ENCODE measurements around the gene KAT5.

DNA sequence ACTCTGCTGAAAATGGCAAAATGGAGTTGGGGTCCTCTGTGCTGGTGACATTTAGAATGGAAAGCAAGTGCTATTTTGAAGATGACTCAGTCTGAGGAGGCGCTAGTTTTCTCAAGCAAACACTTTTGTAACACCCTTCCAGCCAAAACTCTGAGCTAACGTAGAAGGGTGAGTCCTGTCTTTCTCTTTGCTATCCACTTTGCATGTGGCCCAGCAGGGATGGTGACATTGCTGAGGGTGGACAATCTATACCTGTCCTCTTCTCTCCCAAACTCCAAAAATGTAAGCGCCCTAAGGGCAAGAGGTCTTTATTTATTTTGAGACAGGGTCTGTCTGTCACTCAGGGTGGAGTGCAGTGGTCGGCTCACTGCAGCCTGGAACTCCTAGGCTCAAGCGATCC, 3.6 kb upstream of the KAT5 start:
- TF ChIP-seq, protein P1, sequence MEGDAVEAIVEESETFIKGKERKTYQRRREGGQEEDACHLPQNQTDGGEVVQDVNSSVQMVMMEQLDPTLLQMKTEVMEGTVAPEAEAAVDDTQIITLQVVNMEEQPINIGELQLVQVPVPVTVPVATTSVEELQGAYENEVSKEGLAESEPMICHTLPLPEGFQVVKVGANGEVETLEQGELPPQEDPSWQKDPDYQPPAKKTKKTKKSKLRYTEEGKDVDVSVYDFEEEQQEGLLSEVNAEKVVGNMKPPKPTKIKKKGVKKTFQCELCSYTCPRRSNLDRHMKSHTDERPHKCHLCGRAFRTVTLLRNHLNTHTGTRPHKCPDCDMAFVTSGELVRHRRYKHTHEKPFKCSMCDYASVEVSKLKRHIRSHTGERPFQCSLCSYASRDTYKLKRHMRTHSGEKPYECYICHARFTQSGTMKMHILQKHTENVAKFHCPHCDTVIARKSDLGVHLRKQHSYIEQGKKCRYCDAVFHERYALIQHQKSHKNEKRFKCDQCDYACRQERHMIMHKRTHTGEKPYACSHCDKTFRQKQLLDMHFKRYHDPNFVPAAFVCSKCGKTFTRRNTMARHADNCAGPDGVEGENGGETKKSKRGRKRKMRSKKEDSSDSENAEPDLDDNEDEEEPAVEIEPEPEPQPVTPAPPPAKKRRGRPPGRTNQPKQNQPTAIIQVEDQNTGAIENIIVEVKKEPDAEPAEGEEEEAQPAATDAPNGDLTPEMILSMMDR (IDR thresholded peaks at IDR 0.05; ENCODE audit: insufficient read depth, low read depth, low read length), result no peak
- TF ChIP-seq EZH2 (IDR thresholded peaks at IDR 0.05; ENCODE audit: insufficient read depth, low read length), result no peak

Measured in astrocyte (in vitro differentiated cells and primary cell).